ENCODE results near the gene STAT3. TPM values are rescaled to one million over a fixed set of nuclear protein-coding genes. Genes with fewer than 3 reads are reported as not detected.

STAT3 gene
- total RNA-seq, 1 experiment from 2014 or later = 74.6 TPM

GRCh38 chr17:42408061-42408460 lies 19.8 kb upstream of the STAT3 start:
- peaks cover 56% of the 10 kb centered on the region for H3F3A ChIP-seq (ENCODE audit: insufficient read depth, low read depth)
- no peak overlapping the region for H3K4me2 ChIP-seq
- intact Hi-C loops (cut with micrococcal nuclease; ENCODE audit: unreplicated experiment) = loop anchor here (5.0 kb wide), 1 partner anchor 109 kb away; no protein-coding TSS in a partner anchor
- ChIA-PET CTCF (interaction anchor here (1.0 kb wide), 1 partner anchor 109 kb away, joined by 7 read pairs; no protein-coding TSS in a partner anchor), POLR2A (ENCODE audit: unreplicated experiment) (interaction anchor here (0.7 to 1.0 kb wide), 2 partner anchors 15 to 110 kb away, joined by 4 to 8 read pairs; partner anchors contain the start of gene CAVIN1)
- H3K36me3 ChIP-seq (ENCODE audit: low read depth) = no peaks in the 10 kb centered on the region
- H3K27me3 ChIP-seq (ENCODE audit: insufficient read depth, low read depth) = no peaks in the 10 kb centered on the region
- no peak overlapping the region for H3K4me3 ChIP-seq
- BruUV-seq (replicated peaks) = no TSS peak
- DNase-seq = no peak
- peaks cover 42% of the 10 kb centered on the region for H3K79me2 ChIP-seq (ENCODE audit: low read depth)
- H4K20me1 ChIP-seq (ENCODE audit: insufficient read depth) = no peaks in the 10 kb centered on the region
- H3K9me3 ChIP-seq (ENCODE audit: insufficient read depth, low read depth) = no peaks in the 10 kb centered on the region
- no peak overlapping the region for H2AFZ ChIP-seq
- no peak overlapping the region for H3K27ac ChIP-seq
- TF ChIP-seq CTCF (conservative IDR thresholded peaks at IDR 0.05) (no peak), EZH2 (IDR thresholded peaks at IDR 0.05; ENCODE audit: low read depth) (no peak)
- H3K9me2 ChIP-seq (ENCODE audit: insufficient read depth) = no peaks in the 10 kb centered on the region
- peaks cover 52% of the 10 kb centered on the region for H3K4me1 ChIP-seq (replicated peaks; ENCODE audit: insufficient read depth)

GRCh38 chr17:42407289-42407836 lies 19.1 kb upstream of the STAT3 start:
- no peaks in the 10 kb centered on the region for H3K9me2 ChIP-seq (ENCODE audit: insufficient read depth)
- H3K27ac ChIP-seq = no peak overlapping the region
- H4K20me1 ChIP-seq (ENCODE audit: insufficient read depth) = no peaks in the 10 kb centered on the region
- H3F3A ChIP-seq (ENCODE audit: insufficient read depth, low read depth) = peaks cover 63% of the 10 kb centered on the region
- CTCF ChIA-PET = interaction anchor here (0.6 to 1.1 kb wide), 5 partner anchors 19 to 118 kb away, joined by 3 to 17 read pairs (median 5); partner anchors contain the start of gene STAT3
- no peak overlapping the region for H2AFZ ChIP-seq
- no peak overlapping the region for H3K4me3 ChIP-seq
- DNase-seq = peak; percentile 65 to 72
- no peak for TF ChIP-seq EZH2 (IDR thresholded peaks at IDR 0.05; ENCODE audit: low read depth)
- H3K79me2 ChIP-seq (ENCODE audit: low read depth) = peaks cover 37% of the 10 kb centered on the region
- no peaks in the 10 kb centered on the region for H3K9me3 ChIP-seq (ENCODE audit: insufficient read depth, low read depth)
- BruUV-seq (replicated peaks) = no TSS peak
- POLR2A ChIA-PET (ENCODE audit: unreplicated experiment) = interaction anchor here (1.0 kb wide), 1 partner anchor 16 kb away, joined by 4 read pairs; the partner anchor contains the start of gene CAVIN1
- no peaks in the 10 kb centered on the region for H3K27me3 ChIP-seq (ENCODE audit: insufficient read depth, low read depth)
- no peak overlapping the region for H3K4me2 ChIP-seq
- intact Hi-C loops (cut with micrococcal nuclease; ENCODE audit: unreplicated experiment) = loop anchor here (5.0 kb wide), 1 partner anchor 110 kb away; no protein-coding TSS in a partner anchor
- no peaks in the 10 kb centered on the region for H3K36me3 ChIP-seq (ENCODE audit: low read depth)
- peaks cover 59% of the 10 kb centered on the region for H3K4me1 ChIP-seq (replicated peaks; ENCODE audit: insufficient read depth)

GRCh38 chr17:42406615-42407288 lies 18.5 kb upstream of the STAT3 start:
- ChIA-PET CTCF (interaction anchor here (0.6 to 1.1 kb wide), 5 partner anchors 16 to 111 kb away, joined by 3 to 17 read pairs (median 7); partner anchors contain the start of genes CAVIN1 and STAT3), POLR2A (ENCODE audit: unreplicated experiment) (interaction anchor here (1.0 kb wide), 1 partner anchor 16 kb away, joined by 4 read pairs; the partner anchor contains the start of gene CAVIN1)
- no peaks in the 10 kb centered on the region for H3K9me2 ChIP-seq (ENCODE audit: insufficient read depth)
- no peaks in the 10 kb centered on the region for H4K20me1 ChIP-seq (ENCODE audit: insufficient read depth)
- H3K9me3 ChIP-seq (ENCODE audit: insufficient read depth, low read depth) = no peaks in the 10 kb centered on the region
- no peak overlapping the region for H3K27ac ChIP-seq
- H3K36me3 ChIP-seq (ENCODE audit: low read depth) = no peaks in the 10 kb centered on the region
- peaks cover 63% of the 10 kb centered on the region for H3F3A ChIP-seq (ENCODE audit: insufficient read depth, low read depth)
- peaks cover 61% of the 10 kb centered on the region for H3K4me1 ChIP-seq (replicated peaks; ENCODE audit: insufficient read depth)
- H3K27me3 ChIP-seq (ENCODE audit: insufficient read depth, low read depth) = no peaks in the 10 kb centered on the region
- no peak overlapping the region for H3K4me3 ChIP-seq
- DNase-seq = no peak
- TF ChIP-seq CTCF (conservative IDR thresholded peaks at IDR 0.05) (no peak), EZH2 (IDR thresholded peaks at IDR 0.05; ENCODE audit: low read depth) (no peak)
- no peak overlapping the region for H3K4me2 ChIP-seq
- H2AFZ ChIP-seq = no peak overlapping the region
- BruUV-seq (replicated peaks) = no TSS peak
- intact Hi-C loops (cut with micrococcal nuclease; ENCODE audit: unreplicated experiment) = loop anchor here (1.0 to 5.0 kb wide), 2 partner anchors 83 to 111 kb away; no protein-coding TSS in a partner anchor
- peaks cover 34% of the 10 kb centered on the region for H3K79me2 ChIP-seq (ENCODE audit: low read depth)

Data from PC-9 (cell line).